Lung (tissue), 12 donors: ENCODE data around the gene RTF1. TPM values are rescaled to one million over a fixed set of nuclear protein-coding genes. Genes with fewer than 3 reads are reported as not detected.
"Not testable (repeated sequence)": the region's sequence is repeated elsewhere in the genome, so short reads cannot be mapped to it uniquely, and the experiment has no call there.

Experiments used
- ATAC-seq: fragments of 200-7000 bp; cut with Tn5 transposase; one replicate; pipeline ENCODE4 v1.9.1; 2020; ENCODE audit warnings: moderate number of reproducible peaks; ENCODE audit not compliant: insufficient read depth, low FRiP score
- DNase-seq, 3 donors: peaks; one replicate each; pipeline ENCODE4 v3.0.0-alpha.2; 2013 to 2017
- H3K27ac ChIP-seq, 2 donors: one replicate each; pipeline ENCODE4 v1.5.1; 2013; ENCODE audit warnings: mild to moderate bottlenecking in 2 of 2, moderate library complexity in 2 of 2, control low read depth in 1 of 2, inconsistent platforms in 1 of 2, low read depth in 1 of 2, low read length in 1 of 2
- H3K27me3 ChIP-seq, 3 donors: one replicate each; pipeline ENCODE4 v1.5.1; 2013; ENCODE audit warnings: low read length in 2 of 3; ENCODE audit not compliant: control insufficient read depth in 3 of 3, insufficient read depth in 3 of 3
- H3K36me3 ChIP-seq, 4 donors: one replicate each; pipeline ENCODE4 v1.5.1; 2013; ENCODE audit warnings: low read length in 4 of 4, mild to moderate bottlenecking in 1 of 4, moderate library complexity in 1 of 4; ENCODE audit not compliant: control insufficient read depth in 4 of 4, insufficient read depth in 4 of 4
- H3K4me1 ChIP-seq, 5 donors: one replicate each; pipeline ENCODE4 v1.5.1; 2013; ENCODE audit warnings: low read length in 5 of 5, mild to moderate bottlenecking in 2 of 5, moderate library complexity in 1 of 5; ENCODE audit not compliant: control insufficient read depth in 5 of 5, insufficient read depth in 5 of 5
- H3K4me3 ChIP-seq: one replicate; pipeline ENCODE4 v1.5.1; 2013; ENCODE audit warnings: mild to moderate bottlenecking, control low read depth, moderate library complexity
- H3K9ac ChIP-seq, 2 donors: one replicate each; pipeline ENCODE4 v1.5.1; 2013; ENCODE audit warnings: low read length in 2 of 2, control low read depth in 1 of 2; ENCODE audit not compliant: insufficient read depth in 1 of 2
- H3K9me3 ChIP-seq, 4 donors: one replicate each; pipeline ENCODE4 v1.5.1; 2013; ENCODE audit warnings: low read length in 3 of 4, mild to moderate bottlenecking in 1 of 4, moderate library complexity in 1 of 4; ENCODE audit not compliant: control insufficient read depth in 4 of 4, insufficient read depth in 3 of 4
- WGBS, 2 donors: extraction: QIAGEN DNeasy Blood & Tissue Kit; methylation state at CpG; one replicate each; pipeline ENCODE4 v1.1.7; 2013; 5-methylcytosine and 5-hydroxymethylcytosine counted together
- polyA plus RNA-seq, 2 donors: library from polyadenylated mRNA; stranded (reverse); fragments of 200-250 nt; gene quantifications; one replicate each; pipeline ENCODE4 v1.2.1, GENCODE V29; 2013
- total RNA-seq, 2 donors: library from RNA; depleted of rRNA in 1 of 2; stranded (reverse); fragments of >200 nt in 1 of 2; gene quantifications; one replicate each; pipeline ENCODE4 v1.2.1, GENCODE V29; 2014 to 2021
- TF ChIP-seq, protein P1 (sequence below): IDR thresholded peaks from 2 replicates; pipeline ENCODE4 v1.5.1; 2012; ENCODE audit warnings: mild to moderate bottlenecking; ENCODE audit errors: control extremely low read depth, extremely low read depth
- donor health status: control.
- donor health status: control.
- donor health status: Bipolar disorder and iron deficiency.
- donor health status: healthy.
- donor health status: DM: yes; HTN: yes; CAD: no.

The RTF1 gene
- total and polyA plus RNA-seq, 4 donors, result 14.4 to 38.6 (median 19.4) TPM

DNA sequence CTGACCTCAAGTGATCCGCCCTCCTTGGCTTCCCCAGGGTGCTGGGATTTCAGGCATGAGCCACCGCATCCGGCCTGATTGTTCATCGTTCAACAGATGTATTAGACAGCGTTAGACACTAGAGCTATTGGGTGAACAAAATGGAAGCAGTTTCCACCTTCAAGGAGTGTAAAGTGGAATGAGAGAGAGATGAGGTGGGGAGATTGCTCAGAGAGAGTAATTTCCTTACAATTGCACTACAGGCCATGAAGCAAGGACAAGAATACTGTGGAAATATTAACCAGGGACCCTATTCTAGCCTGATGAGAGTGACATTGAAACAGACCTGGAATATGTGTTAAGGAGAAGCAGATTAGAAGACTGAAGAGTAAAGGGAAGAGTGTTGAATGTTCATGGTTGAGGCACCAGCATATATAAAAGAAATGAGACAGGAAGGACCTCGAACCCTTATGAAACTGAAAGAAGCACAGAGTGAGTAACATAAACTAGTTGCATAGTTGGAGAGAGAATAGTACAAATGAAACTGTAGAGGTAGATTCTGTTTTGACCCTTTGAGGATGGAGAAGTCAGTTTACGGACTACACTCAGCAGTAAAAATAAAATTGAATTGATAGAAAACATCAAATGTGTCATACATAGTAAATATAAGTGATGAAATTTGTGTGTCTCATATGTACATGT, 7.2 kb downstream of the RTF1 start:
- Histone ChIP-seq H3K27ac (no peak overlapping the region), H3K36me3 (peaks cover 0 to 4% (median under 1%) of the 10 kb centered on the region in 4 donors), H3K4me3 (no peak overlapping the region), H3K9me3 (no peaks in the 10 kb centered on the region), H3K9ac (no peak overlapping the region), H3K27me3 (no peaks in the 10 kb centered on the region), H3K4me1 (peaks cover 0 to 2% (median 0%) of the 10 kb centered on the region in 5 donors)
- 92 to 96% methylated on average over 7 of the region's 7 CpGs for WGBS, 2 donors
- no peak for DNase-seq
- TF ChIP-seq, protein P1, sequence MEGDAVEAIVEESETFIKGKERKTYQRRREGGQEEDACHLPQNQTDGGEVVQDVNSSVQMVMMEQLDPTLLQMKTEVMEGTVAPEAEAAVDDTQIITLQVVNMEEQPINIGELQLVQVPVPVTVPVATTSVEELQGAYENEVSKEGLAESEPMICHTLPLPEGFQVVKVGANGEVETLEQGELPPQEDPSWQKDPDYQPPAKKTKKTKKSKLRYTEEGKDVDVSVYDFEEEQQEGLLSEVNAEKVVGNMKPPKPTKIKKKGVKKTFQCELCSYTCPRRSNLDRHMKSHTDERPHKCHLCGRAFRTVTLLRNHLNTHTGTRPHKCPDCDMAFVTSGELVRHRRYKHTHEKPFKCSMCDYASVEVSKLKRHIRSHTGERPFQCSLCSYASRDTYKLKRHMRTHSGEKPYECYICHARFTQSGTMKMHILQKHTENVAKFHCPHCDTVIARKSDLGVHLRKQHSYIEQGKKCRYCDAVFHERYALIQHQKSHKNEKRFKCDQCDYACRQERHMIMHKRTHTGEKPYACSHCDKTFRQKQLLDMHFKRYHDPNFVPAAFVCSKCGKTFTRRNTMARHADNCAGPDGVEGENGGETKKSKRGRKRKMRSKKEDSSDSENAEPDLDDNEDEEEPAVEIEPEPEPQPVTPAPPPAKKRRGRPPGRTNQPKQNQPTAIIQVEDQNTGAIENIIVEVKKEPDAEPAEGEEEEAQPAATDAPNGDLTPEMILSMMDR, result no peak
- no peak for ATAC-seq

DNA sequence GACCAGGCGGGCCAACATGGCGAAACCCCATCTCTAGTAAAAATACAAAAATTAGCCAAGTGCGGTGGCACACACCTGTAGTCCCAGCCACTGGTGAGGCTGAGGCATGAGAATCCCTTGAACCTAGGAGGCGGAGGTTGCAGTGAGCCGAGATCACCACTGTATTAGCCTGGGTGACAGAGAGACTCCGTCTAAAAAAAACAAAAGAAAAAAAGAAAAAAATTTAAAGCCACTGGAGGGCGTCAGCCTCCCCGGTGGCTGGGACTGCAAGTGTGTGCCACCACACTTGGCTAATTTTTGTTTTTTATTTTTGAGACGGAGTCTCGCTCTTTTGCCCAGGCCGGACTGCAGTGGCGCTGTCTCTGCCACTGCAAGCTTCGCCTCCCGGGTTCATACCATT, 7.9 kb downstream of the RTF1 start:
- no peak overlapping the region for H3K9ac ChIP-seq
- 96 to 98% methylated on average over 14 of the region's 14 CpGs for WGBS, 2 donors
- no peaks in the 10 kb centered on the region for H3K9me3 ChIP-seq
- no peak overlapping the region for H3K27ac ChIP-seq
- ATAC-seq (no peak), DNase-seq (no peak)
- peaks cover 0 to 4% (median under 1%) of the 10 kb centered on the region in 4 donors for H3K36me3 ChIP-seq
- no peaks in the 10 kb centered on the region for H3K4me1 ChIP-seq
- no peak overlapping the region for H3K4me3 ChIP-seq
- no peaks in the 10 kb centered on the region for H3K27me3 ChIP-seq
- TF ChIP-seq, protein P1, result no peak

DNA sequence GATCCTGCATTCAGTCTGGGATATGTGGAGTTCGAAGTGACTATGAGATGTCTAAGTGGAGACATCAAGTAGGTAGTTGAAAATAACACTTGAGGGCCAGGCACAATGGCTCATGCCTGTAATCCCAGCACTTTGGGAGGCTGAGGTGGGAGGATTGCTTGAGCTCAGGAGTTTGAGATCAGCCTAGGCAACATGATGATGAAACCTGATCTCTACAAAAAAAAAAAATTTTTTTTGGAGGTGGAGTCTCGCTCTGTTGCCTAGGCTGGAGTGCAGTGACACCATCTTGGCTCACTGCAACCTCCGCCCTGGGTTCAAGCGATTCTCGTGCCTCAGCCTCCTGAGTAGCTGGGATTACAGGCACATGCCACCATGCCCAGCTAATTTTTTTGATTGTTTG, 9.0 kb downstream of the RTF1 start:
- H3K4me3 ChIP-seq, H3K36me3 ChIP-seq, H3K9me3 ChIP-seq, ATAC-seq, DNase-seq, H3K4me1 ChIP-seq, H3K27me3 ChIP-seq, H3K27ac ChIP-seq, H3K9ac ChIP-seq: not testable (repeated sequence)
- WGBS, 2 donors, result 94 to 96% methylated on average over 5 of the region's 5 CpGs

DNA sequence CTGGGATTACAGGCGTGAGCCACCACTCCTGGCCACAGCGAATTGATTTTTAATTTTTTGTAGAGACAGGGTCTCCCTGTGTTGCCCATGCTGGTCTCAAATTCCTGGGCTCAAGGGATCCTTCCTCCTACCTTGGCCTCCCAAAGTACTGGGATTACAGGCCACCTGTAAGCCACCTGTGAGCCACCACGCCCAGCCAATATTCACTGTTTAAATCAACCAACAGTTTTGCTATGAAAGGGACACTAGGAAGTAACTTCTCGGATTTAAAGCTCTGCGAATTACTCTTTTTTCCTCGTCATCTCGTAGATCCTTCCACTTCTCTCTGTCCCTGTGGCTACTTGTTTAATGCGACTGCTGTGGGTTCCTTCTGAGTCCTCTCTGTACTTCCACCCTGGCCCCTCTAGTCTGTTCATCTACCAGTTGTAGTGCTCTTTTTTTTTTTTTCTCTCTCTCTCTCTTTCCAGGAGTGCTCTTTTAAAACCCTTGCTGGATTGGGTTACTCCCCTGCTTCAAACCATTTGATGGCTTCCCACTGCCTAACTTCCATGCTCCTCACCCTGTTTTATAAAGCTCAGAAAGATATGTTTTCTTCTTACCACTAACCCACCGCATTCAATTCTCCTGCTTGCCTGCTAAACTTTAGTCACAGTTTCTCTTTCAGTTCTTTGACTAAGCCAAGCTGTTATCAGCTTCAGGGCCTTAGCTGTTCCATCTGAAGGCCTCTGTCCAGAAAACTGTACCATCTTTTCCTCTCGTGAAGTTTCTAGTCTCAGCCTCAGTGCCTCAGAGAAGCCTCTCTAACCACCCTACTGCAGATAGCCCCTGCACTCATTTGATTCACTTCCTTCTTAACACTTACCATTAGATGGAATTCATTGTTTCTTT, 12.4 kb downstream of the RTF1 start:
- Histone ChIP-seq H3K4me3 (no peak overlapping the region), H3K36me3 (peaks cover 0 to 4% (median under 1%) of the 10 kb centered on the region in 4 donors), H3K9me3 (no peaks in the 10 kb centered on the region), H3K9ac (no peak overlapping the region), H3K4me1 (no peaks in the 10 kb centered on the region), H3K27ac (no peak overlapping the region), H3K27me3 (no peaks in the 10 kb centered on the region)
- ATAC-seq (no peak), DNase-seq (no peak)
- 87 to 91% methylated on average over 10 of the region's 10 CpGs for WGBS, 2 donors
- TF ChIP-seq, protein P1, result no peak
